ENCODE results near the gene IKZF5.

DNA sequence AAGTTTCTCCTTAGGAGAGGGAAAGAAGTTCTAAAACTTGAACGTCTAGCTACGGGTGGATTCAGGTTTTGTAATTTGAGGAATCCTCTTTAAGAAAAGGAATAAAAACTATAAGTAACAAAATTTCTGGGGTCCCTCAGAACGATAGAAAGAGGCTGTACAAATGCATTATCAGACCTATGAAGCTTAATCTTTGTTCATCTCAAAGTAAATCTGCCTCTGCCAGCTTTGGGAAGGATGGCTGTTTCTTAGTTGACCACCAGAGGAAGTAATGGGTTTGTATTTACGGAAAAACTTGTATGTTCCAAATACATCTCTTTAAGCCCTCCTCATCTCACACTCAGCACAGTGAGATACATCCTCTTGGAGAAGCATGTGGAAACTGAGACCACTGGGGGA lies 27.5 kb downstream of the IKZF5 start:
- TF ChIP-seq, protein P1, sequence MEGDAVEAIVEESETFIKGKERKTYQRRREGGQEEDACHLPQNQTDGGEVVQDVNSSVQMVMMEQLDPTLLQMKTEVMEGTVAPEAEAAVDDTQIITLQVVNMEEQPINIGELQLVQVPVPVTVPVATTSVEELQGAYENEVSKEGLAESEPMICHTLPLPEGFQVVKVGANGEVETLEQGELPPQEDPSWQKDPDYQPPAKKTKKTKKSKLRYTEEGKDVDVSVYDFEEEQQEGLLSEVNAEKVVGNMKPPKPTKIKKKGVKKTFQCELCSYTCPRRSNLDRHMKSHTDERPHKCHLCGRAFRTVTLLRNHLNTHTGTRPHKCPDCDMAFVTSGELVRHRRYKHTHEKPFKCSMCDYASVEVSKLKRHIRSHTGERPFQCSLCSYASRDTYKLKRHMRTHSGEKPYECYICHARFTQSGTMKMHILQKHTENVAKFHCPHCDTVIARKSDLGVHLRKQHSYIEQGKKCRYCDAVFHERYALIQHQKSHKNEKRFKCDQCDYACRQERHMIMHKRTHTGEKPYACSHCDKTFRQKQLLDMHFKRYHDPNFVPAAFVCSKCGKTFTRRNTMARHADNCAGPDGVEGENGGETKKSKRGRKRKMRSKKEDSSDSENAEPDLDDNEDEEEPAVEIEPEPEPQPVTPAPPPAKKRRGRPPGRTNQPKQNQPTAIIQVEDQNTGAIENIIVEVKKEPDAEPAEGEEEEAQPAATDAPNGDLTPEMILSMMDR (tag by site-specific recombination; IDR thresholded peaks at IDR 0.05) = peak; percentile 47; the same call in 1 of the 2 replicates
- TF ChIP-seq ZNF423 (tag by site-specific recombination; IDR thresholded peaks at IDR 0.05) (no peak), ZNF585B (tag by site-specific recombination; IDR thresholded peaks at IDR 0.05) (no peak), ZNF768 (tag by site-specific recombination; IDR thresholded peaks at IDR 0.05) (no peak), ZNF19 (tag by site-specific recombination; IDR thresholded peaks at IDR 0.05; ENCODE audit: low read depth) (no peak), ZNF629 (tag by site-specific recombination; IDR thresholded peaks at IDR 0.05) (no peak), ZNF596 (tag by site-specific recombination; IDR thresholded peaks at IDR 0.05) (no peak), ZNF747 (tag by site-specific recombination; IDR thresholded peaks at IDR 0.05) (no peak)
- TF ChIP-seq, protein P2, sequence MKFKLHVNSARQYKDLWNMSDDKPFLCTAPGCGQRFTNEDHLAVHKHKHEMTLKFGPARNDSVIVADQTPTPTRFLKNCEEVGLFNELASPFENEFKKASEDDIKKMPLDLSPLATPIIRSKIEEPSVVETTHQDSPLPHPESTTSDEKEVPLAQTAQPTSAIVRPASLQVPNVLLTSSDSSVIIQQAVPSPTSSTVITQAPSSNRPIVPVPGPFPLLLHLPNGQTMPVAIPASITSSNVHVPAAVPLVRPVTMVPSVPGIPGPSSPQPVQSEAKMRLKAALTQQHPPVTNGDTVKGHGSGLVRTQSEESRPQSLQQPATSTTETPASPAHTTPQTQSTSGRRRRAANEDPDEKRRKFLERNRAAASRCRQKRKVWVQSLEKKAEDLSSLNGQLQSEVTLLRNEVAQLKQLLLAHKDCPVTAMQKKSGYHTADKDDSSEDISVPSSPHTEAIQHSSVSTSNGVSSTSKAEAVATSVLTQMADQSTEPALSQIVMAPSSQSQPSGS (tag by site-specific recombination; IDR thresholded peaks at IDR 0.05; ENCODE audit: low read depth) = no peak

All from HEK293 (cell line).